CD4-positive, alpha-beta T cell treated with Interleukin-1 beta for 1 hour (primary cell): ENCODE measurements around the gene DYNC1I1.

Source experiments
- DNase-seq, 2 donors: peaks; one replicate each; pipeline ENCODE4 v3.0.0-alpha.2; 2020 to 2022

DYNC1I1 gene

DNA sequence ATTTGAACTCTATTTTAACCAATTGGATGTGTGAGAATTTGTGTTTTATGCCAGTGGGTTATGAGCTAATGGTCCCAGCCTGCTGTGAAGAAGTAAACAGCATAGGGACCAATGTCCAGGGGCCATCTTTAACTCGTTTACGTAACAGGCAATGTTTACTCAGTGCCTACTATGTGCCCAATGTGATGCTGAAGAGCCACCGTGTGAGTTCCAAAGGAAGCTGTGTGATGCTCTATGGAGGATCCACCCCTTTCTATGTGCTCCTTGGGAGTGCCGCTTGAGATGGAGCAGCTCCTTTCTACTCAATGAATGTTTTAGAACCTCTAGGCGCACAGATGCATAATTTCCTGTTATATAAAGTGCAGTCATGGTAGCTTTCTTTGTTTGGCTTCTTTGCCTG lies 21.3 kb downstream of the DYNC1I1 start:
- DNase-seq = no peak

- DNase-seq = no peak
Measured at GRCh38 chr7:95794917-95795515, 22.7 kb downstream of the DYNC1I1 start.

DNA sequence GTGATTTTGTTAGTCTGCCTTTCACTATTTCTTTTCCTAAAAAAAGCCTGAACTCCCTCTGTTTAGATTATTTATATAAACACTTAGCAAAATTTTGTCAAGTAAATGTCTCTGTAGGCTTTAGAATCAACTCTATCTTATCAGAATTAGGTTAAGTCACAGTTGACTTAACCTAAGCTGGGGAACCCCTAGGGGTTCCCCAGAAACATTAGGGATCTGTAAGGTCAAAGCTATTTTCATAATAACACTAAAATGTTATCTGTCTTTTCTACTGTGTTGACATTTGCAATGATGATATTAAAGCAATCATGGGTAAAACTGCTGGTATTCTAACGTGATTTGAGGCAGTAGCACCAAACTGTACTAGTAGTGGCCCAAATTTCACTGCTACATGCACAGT lies 24.3 kb downstream of the DYNC1I1 start:
- DNase-seq = no peak

- no peak for DNase-seq
Measured at GRCh38 chr7:95798401-95798930, 26.1 kb downstream of the DYNC1I1 start.

- no peak for DNase-seq
Measured at GRCh38 chr7:95800787-95801186, 28.4 kb downstream of the DYNC1I1 start.

DNA sequence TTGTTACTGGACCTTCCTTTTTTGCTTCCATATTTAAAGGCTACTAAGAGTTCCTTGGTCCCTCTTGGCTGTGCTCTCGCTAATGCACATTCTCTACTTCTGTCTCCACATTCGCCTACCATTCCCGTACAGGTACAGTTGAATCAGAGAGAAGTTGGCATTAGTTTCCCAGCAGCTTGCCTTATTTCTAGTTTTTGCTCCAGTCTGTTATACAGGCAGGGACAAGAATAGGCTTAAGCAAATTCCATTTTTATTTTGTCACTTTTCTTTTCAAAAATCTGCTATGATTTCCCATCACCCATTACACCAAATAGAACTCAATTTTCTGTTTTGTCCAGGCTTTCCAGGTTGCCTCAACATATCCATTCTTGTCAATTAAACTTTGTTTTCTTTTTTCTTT lies 29.9 kb downstream of the DYNC1I1 start:
- no peak for DNase-seq

- DNase-seq = no peak
Measured at GRCh38 chr7:95804052-95804451, 31.7 kb downstream of the DYNC1I1 start.

DNA sequence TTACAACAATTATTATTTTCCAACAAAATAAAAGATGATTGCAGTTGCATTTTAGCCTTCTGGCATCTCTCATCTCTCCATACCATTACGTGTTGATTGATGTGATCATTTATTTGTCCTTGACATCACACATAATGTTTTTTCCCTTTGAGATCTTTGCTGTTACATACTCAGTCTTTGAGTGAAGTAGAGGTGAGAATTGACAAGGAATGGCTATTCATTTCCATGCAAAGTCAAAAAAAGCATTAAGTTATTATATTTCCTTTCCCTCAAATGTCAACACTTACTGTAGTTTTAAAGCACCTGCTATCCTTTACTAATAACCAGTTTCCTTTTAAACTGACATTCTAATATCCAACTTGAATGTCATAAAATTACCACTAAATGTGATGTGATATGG lies 33.6 kb downstream of the DYNC1I1 start:
- DNase-seq = no peak

DNA sequence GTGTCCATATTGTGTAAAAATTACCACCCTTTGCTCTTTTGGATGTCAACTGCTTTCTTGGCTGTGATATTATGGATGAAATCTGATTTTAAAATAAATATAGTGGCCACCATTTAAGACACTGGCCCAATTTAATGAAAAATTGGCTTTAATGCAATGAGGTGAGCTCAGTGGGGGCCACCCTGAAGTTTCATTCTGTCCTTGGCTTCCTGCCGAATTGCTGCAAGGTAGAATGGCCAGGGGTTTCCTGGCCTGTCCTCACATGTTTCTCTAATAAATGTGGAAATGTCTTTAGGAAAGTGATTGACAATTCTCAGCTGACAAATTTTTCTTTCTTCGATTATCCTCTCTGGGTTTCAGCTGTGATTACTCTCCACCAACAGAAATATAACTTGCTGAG lies 36.0 kb downstream of the DYNC1I1 start:
- DNase-seq = no peak

- DNase-seq = no peak
Measured at GRCh38 chr7:95811846-95812445, 39.6 kb downstream of the DYNC1I1 start.

DNA sequence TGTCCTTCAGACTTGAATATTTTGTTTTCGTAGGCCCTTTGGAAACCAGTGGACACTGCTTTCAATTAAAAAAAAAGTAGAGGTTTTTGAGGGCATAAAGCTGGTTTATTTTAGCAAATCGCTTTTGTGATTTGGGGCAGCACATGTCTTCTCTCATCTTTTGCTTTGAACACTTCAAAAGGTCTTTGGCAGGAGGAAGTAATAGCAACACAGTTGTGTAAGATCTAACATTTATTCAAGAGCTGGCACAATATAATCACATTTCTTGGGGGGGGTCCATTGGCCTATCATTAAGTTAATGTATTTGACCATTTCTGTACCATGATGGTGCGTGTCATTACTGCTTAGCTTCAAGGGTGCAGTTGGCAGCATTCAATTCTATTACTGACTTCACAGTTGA lies 42.4 kb downstream of the DYNC1I1 start:
- DNase-seq = no peak

DNA sequence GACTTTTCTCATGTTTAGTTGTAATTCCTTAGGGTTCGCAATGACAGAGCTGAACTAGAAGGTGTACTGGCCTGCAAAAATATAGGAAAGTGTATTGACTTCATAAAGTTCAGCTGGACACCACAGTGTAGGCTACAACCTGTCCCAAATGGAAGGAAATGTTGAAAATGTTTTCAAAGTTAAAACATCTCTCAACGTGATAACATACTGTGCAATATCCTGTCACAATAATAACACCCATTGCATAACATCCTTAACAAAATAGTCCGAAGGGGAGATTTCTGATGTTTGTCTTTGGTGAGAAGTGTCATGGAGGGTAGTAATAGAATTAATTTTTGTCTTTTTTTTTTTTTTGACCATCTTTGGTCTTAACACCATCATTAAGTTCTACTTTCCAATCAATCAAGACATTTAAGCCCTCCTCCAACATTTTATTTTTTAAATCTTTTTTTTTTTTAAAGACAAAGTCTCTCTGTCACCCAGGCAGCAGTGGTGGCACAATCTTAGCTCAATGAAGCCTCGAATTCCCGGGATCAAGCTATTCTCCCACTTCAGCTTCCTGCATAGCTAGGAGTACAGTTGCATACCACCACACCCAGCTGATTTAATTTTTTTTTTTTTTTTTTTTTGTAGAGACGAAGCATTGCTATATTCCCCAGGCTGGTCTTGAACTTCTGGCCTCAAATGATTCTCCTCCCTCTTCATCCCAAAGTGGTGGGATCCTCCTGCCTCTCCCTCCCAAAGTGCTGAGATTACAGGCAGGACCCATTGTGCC lies 45.7 kb downstream of the DYNC1I1 start:
- no peak for DNase-seq

GRCh38 chr7:95820778-95821177 lies 48.4 kb downstream of the DYNC1I1 start:
- no peak for DNase-seq

DNA sequence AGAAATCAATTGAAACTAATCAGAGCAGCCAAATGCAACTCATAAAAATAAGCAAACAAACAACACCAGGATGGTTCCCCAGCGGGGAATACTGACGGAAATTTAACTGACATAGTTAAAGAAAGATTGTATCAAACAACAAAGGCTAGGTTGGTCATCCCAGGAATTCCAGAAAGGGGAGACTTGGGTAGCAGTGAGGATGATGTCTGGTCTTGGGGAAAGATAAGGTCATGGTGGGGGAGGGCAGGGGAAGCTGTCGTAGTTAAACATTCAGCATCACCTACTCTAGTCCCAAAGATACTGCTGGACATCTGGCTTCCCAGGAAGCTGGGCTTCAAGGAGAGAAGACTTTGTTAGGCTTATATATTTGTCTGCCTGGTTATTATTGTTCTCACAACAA lies 50.4 kb downstream of the DYNC1I1 start:
- DNase-seq = no peak

DNA sequence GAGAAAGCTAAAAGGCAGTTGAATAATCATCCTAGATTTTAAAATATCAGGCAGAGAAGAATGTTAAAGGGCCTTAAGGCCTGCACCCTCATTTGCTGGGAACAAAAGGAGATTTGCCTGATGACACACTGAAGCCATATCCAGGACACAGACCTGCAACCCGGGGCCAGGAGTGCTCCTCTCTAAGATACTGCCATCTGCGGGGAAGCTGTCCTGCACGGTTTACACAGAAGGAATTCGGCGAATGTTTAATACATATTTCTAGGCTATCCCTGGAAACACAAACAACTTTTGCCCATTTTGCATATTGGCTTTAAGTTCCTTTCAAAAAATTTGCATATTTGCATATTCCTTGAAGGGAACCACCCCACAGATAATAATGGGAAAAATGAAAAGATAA lies 52.3 kb downstream of the DYNC1I1 start:
- DNase-seq = no peak

DNA sequence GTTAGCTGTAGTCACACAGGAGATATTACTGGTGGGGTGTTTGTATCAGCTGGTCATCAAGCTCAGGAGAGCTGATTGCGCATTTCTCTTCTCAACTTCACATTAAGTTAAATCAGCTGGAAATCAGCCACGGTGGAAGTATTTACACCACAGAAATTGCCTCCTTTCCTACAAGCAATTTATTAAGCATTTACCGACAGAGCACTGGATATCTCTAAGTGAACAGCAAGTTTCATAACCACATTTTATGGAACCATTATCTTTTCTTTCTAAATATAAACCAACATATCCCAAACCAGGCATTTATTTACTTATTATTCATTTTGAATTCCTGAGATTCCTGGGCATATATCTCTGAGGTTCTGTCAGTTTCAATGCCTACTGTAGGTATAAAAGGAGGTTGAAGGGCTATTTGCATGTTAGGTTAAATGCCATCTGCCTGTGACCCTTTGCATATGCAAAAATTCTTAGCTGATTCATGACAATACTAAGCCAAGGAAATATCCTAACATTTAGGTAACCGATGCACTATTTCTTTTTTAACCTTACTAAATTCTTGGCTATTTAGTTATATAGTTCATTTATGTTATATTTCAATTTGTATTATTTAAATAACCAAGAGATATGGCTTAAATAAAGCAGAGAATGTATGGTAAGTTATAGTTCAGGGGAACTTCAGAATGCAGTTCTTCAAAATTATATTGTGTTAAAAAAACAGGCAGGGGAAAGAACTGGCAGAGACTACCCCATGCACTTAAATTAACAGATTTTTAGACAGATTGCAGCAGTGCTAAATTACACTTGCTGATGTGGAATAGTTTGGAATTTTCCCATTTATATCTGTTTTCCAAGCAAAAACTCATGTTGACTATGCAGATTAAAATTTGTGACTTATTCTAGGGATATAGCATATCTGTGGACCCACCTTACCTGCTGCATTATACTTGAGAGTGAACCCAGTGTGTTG lies 56.8 kb downstream of the DYNC1I1 start:
- no peak for DNase-seq

- no peak for DNase-seq
Measured at GRCh38 chr7:95840953-95841950, 68.9 kb downstream of the DYNC1I1 start.

- no peak for DNase-seq
Measured at GRCh38 chr7:95843286-95843685, 70.9 kb downstream of the DYNC1I1 start.

DNA sequence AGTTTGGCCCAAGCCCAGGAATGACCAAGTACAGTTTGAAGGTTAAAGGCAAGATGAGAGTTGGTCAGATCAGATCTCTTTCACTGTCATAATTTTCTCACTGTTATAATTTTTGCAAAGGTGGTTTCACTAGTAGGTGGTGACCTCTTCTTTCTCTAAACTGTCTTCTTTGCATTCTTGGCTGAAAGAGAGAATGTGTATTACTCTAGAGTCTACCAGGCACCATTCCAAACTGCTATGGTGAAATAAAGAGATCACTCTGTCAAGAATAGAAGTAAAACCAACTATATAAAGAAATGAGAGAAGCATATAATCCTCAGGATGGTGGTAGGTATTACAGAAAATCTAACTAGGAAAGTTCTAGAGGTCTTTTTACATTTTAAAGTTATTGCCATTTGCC lies 72.7 kb downstream of the DYNC1I1 start:
- no peak for DNase-seq

- no peak for DNase-seq
Measured at GRCh38 chr7:95847061-95847460, 74.7 kb downstream of the DYNC1I1 start.

DNA sequence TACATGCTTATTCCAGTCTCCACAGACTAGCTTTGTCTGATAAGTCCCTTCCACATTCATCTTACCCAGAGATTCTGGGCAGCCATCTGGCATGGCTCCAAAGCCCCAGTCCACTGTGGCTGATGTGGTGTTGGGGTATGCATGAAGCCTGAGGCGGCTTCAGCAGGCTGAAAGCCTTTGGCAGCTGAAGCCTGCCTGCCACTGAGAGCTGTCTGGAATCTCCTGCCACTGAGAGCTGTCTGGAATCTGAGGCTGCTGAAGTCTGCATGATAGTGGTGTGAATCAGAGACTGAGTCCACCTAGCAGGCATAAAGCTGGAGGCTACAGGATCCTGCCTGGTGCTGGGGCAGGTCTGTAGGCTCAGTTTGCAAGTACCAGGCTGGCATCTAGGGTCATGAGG lies 87.1 kb downstream of the DYNC1I1 start:
- no peak for DNase-seq

GRCh38 chr7:95861041-95861440 lies 88.7 kb downstream of the DYNC1I1 start:
- no peak for DNase-seq
